SU-DHL-6 (cell line): Measurements from ENCODE around the gene SLC4A1.

Experiments used
- H2AFZ ChIP-seq: fragments of 200-600 bp; sonication (generic); 2 replicates; pipeline ENCODE4 v1.6.1; 2014; ENCODE audit warnings: low read depth, mild to moderate bottlenecking, moderate library complexity, mixed read lengths, antibody characterized with exemption, low read length; ENCODE audit not compliant: severe bottlenecking
- H3F3A ChIP-seq: fragments of 200-600 bp; shearing (Covaris generic); 2 replicates; pipeline ENCODE4 v1.6.0; 2016; ENCODE audit warnings: antibody characterized with exemption, mild to moderate bottlenecking; ENCODE audit not compliant: insufficient read depth
- H3K27ac ChIP-seq: fragments of 200-600 bp; sonication (generic); 2 replicates; pipeline ENCODE4 v1.5.1; 2016; ENCODE audit warnings: low read depth, mild to moderate bottlenecking, low read length, moderate library complexity, mixed read lengths
- H3K27me3 ChIP-seq: fragments of 200-600 bp; sonication (generic), shearing (Covaris generic); 2 replicates; pipeline ENCODE4 v1.6.0; 2014; ENCODE audit warnings: mild to moderate bottlenecking, low read length
- H3K36me3 ChIP-seq: fragments of 200-600 bp; sonication (generic); 2 replicates; pipeline ENCODE4 v1.6.1; 2014; ENCODE audit warnings: mild to moderate bottlenecking, low read length, mixed read lengths
- H3K4me2 ChIP-seq: fragments of 300-600, 200-600 bp; shearing (Covaris generic), sonication (generic); 2 replicates; pipeline ENCODE4 v1.6.0; 2014; ENCODE audit warnings: low read length, low read depth, mild to moderate bottlenecking; ENCODE audit not compliant: poor library complexity, severe bottlenecking
- H3K4me3 ChIP-seq: fragments of 200-600 bp; sonication (generic); 2 replicates; pipeline ENCODE4 v1.5.1; 2014; ENCODE audit warnings: antibody characterized with exemption, low read length, mild to moderate bottlenecking, mixed read lengths; ENCODE audit not compliant: insufficient read depth, poor library complexity, severe bottlenecking
- H3K79me2 ChIP-seq: fragments of 200-600 bp; sonication (generic); 2 replicates; pipeline ENCODE4 v1.6.1; 2014; ENCODE audit warnings: mild to moderate bottlenecking, low read length, moderate library complexity; ENCODE audit not compliant: insufficient read depth
- H3K9ac ChIP-seq: fragments of 200-600 bp; sonication (generic); 2 replicates; pipeline ENCODE4 v1.7.0; 2014; ENCODE audit warnings: mild to moderate bottlenecking, low read length
- H3K9me2 ChIP-seq: fragments of 200-600 bp; sonication (generic); replicated peaks from 2 replicates; pipeline ENCODE4 v1.6.1; 2014; ENCODE audit warnings: low read length; ENCODE audit not compliant: insufficient read depth
- H3K9me3 ChIP-seq: fragments of 200-600 bp; sonication (generic); 2 replicates; pipeline ENCODE4 v1.6.1; 2014; ENCODE audit warnings: low read length, mixed read lengths; ENCODE audit not compliant: insufficient read depth
- H4K20me1 ChIP-seq: fragments of 200-600 bp; sonication (generic); 2 replicates; pipeline ENCODE4 v1.6.1; 2014; ENCODE audit warnings: low read depth, mild to moderate bottlenecking, antibody characterized with exemption, low read length, moderate library complexity, mixed read lengths
- EZH2phosphoT487 ChIP-seq: fragments of 200-600 bp; sonication (generic), shearing (Covaris generic); conservative IDR thresholded peaks from 2 replicates; pipeline ENCODE4 v1.6.1; 2018; ENCODE audit warnings: mild to moderate bottlenecking, antibody characterized with exemption, low read length, moderate library complexity, mixed read lengths
- TF ChIP-seq, protein P1 (sequence below): fragments of 200-600 bp; sonication (generic); IDR thresholded peaks from one replicate; pipeline ENCODE4 v1.5.1; 2017; ENCODE audit warnings: antibody characterized with exemption, mild to moderate bottlenecking, low read length, moderate library complexity; ENCODE audit not compliant: insufficient read depth, poor library complexity, severe bottlenecking

Gene SLC4A1

DNA sequence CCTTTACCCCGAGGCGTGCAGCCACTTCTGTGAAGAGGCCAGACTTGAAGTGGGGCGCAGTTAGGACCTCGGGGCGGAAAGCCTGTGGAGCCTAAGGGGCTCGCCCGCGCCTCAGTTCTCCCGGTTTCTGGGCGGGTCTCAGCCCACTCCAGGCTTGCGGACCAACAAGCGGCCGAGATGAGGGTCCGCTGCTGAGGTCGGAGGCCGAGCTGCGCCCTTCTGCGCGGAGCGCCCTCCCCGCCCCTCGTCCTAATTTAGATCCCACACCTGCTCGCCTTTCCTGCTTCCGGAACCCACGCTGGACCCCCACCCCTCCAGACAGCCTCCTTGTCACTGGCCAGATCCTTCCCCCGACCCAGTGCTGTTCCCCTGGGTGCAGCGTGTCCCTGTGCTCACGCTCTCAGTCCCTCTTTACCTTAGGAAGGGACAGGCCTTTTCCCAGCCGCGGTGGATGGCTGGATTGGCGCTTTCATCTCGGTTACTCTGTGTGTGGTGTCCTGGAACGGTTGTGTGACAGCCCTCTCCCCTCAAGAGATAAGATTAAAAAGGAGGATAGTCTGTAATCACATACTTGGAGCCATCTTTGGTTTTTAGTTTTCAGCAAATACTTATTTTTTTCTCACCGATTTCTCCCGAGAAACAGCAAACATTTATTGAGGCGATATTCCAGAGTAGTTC, 67.3 kb downstream of the SLC4A1 start:
- Histone ChIP-seq H3K9ac (peak overlapping the region; percentile 89), H3K36me3 (0 out of 2 replicates have a peak, but pooled peaks cover 3% of the 10 kb centered on the region), H2AFZ (no peak overlapping the region), H3K27me3 (no peaks in the 10 kb centered on the region), H3K4me3 (peak overlapping the region; percentile 64), H3K4me2 (peak overlapping the region; percentile 66), H4K20me1 (no peaks in the 10 kb centered on the region), H3F3A (peaks cover 28% of the 10 kb centered on the region), H3K9me3 (no peaks in the 10 kb centered on the region), H3K9me2 (no peaks in the 10 kb centered on the region), H3K27ac (peak overlapping the region; percentile 92), H3K79me2 (peaks cover 21% of the 10 kb centered on the region)
- TF ChIP-seq EZH2phosphoT487 = no peak
- TF ChIP-seq, protein P1, sequence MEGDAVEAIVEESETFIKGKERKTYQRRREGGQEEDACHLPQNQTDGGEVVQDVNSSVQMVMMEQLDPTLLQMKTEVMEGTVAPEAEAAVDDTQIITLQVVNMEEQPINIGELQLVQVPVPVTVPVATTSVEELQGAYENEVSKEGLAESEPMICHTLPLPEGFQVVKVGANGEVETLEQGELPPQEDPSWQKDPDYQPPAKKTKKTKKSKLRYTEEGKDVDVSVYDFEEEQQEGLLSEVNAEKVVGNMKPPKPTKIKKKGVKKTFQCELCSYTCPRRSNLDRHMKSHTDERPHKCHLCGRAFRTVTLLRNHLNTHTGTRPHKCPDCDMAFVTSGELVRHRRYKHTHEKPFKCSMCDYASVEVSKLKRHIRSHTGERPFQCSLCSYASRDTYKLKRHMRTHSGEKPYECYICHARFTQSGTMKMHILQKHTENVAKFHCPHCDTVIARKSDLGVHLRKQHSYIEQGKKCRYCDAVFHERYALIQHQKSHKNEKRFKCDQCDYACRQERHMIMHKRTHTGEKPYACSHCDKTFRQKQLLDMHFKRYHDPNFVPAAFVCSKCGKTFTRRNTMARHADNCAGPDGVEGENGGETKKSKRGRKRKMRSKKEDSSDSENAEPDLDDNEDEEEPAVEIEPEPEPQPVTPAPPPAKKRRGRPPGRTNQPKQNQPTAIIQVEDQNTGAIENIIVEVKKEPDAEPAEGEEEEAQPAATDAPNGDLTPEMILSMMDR = no peak

GRCh38 chr17:44199553-44200477, 68.1 kb downstream of the SLC4A1 start, which contains the start of gene ATXN7L3:
Gene ATXN7L3 (minus strand): TSS chr17:44199884. CDS start chr17:44198070, 1,814 bp downstream.
- H3K36me3 ChIP-seq = 0 out of 2 replicates have a peak, but pooled peaks cover 3% of the 10 kb centered on the region
- H3K4me2 ChIP-seq = peak within 1 kb of the TSS; percentile 99
- peak within 1 kb of the TSS; percentile 90 for H3K4me3 ChIP-seq
- H2AFZ ChIP-seq = no peak within 1 kb of the TSS
- H3K27me3 ChIP-seq = no peaks in the 10 kb centered on the region
- no peaks in the 10 kb centered on the region for H3K9me2 ChIP-seq
- H3K79me2 ChIP-seq = peaks cover 21% of the 10 kb centered on the region
- TF ChIP-seq, protein P1 = no peak
- no peak for TF ChIP-seq EZH2phosphoT487
- peak within 1 kb of the TSS; percentile 92 for H3K27ac ChIP-seq
- no peaks in the 10 kb centered on the region for H4K20me1 ChIP-seq
- peaks cover 24% of the 10 kb centered on the region for H3F3A ChIP-seq
- no peaks in the 10 kb centered on the region for H3K9me3 ChIP-seq
- H3K9ac ChIP-seq = peak within 1 kb of the TSS; percentile 96

- Histone ChIP-seq H3K27ac (peak overlapping the region; percentile 92), H3K4me3 (peak overlapping the region; percentile 90), H3K79me2 (peaks cover 21% of the 10 kb centered on the region), H3K9me3 (no peaks in the 10 kb centered on the region), H4K20me1 (no peaks in the 10 kb centered on the region), H3F3A (peaks cover 15% of the 10 kb centered on the region), H3K9ac (peak overlapping the region; percentile 96), H3K4me2 (peak overlapping the region; percentile 99), H2AFZ (no peak overlapping the region), H3K36me3 (0 out of 2 replicates have a peak, but pooled peaks cover 3% of the 10 kb centered on the region), H3K9me2 (no peaks in the 10 kb centered on the region), H3K27me3 (no peaks in the 10 kb centered on the region)
- TF ChIP-seq, protein P1 = no peak
- TF ChIP-seq EZH2phosphoT487 = no peak
Observed at GRCh38 chr17:44198721-44199552, 69.0 kb downstream of the SLC4A1 start.
